Aorta (tissue), 5 donors: ENCODE data around the gene LAG3. TPM values are rescaled to one million over a fixed set of nuclear protein-coding genes. Genes with fewer than 3 reads are reported as not detected.

Source experiments
- ATAC-seq: fragments of 200-7000 bp; cut with Tn5 transposase; one replicate; pipeline ENCODE4 v1.9.1; 2022; ENCODE audit warnings: moderate library complexity; ENCODE audit not compliant: low FRiP score
- DNase-seq, 2 donors: peaks; one replicate each; pipeline ENCODE4 v3.0.0-alpha.2; 2020
- H3K27ac ChIP-seq, 2 donors: one replicate each; pipeline ENCODE4 v1.5.1; 2013; ENCODE audit warnings: low read length in 2 of 2, mild to moderate bottlenecking in 2 of 2, moderate library complexity in 2 of 2, control low read depth in 1 of 2, inconsistent platforms in 1 of 2, low read depth in 1 of 2
- H3K27me3 ChIP-seq, 2 donors: one replicate each; pipeline ENCODE4 v1.6.1; 2013; ENCODE audit warnings: control low read depth in 1 of 2, low read length in 1 of 2, mild to moderate bottlenecking in 1 of 2, moderate library complexity in 1 of 2; ENCODE audit not compliant: insufficient read depth in 2 of 2, control insufficient read depth in 1 of 2
- H3K36me3 ChIP-seq, 2 donors: one replicate each; pipeline ENCODE4 v1.6.1; 2013; ENCODE audit warnings: control low read depth in 1 of 2, low read length in 1 of 2, mild to moderate bottlenecking in 1 of 2; ENCODE audit not compliant: insufficient read depth in 2 of 2, control insufficient read depth in 1 of 2
- H3K4me1 ChIP-seq, 2 donors: one replicate each; pipeline ENCODE4 v1.6.1; 2013; ENCODE audit warnings: low read length in 2 of 2, control low read depth in 1 of 2, mild to moderate bottlenecking in 1 of 2, moderate library complexity in 1 of 2; ENCODE audit not compliant: insufficient read depth in 2 of 2, control insufficient read depth in 1 of 2
- H3K4me3 ChIP-seq, 2 donors: one replicate each; pipeline ENCODE4 v1.5.1; 2013; ENCODE audit warnings: low read length in 2 of 2, control low read depth in 1 of 2, mild to moderate bottlenecking in 1 of 2
- H3K9me3 ChIP-seq: one replicate; pipeline ENCODE4 v1.6.1; 2013; ENCODE audit warnings: mild to moderate bottlenecking, low read length; ENCODE audit not compliant: control insufficient read depth
- WGBS, 2 donors: extraction: QIAGEN DNeasy Blood & Tissue Kit; methylation state at CpG; one replicate each; pipeline ENCODE4 v1.1.7; 2013; 5-methylcytosine and 5-hydroxymethylcytosine counted together
- intact Hi-C, 2 donors: fragments of 100-400 bp; cut with DNase I; formaldehyde crosslinking; loops; one replicate each; pipeline versions ENCODE4 v1.14.2 to v1.15.0; 2022
- long read RNA-seq, 2 donors: library from polyadenylated mRNA; unstranded; transcript quantifications; one replicate each; pipeline ENCODE4 v2.0.0, GENCODE V29; 2020 to 2021
- polyA plus RNA-seq, 2 donors: library from polyadenylated mRNA; stranded (reverse); fragments of 200-250 nt; gene quantifications; one replicate each; pipeline ENCODE4 v1.2.3, GENCODE V29; 2013
- total RNA-seq, 2 donors: library from RNA; stranded (reverse); fragmentation: NEBNext Ultra II Directional; extraction: Animal tissue kit (Norgen Biotek cat#: 25700); gene quantifications; one replicate each; pipeline ENCODE4 v1.2.1, GENCODE V29; 2021
- donor health status: healthy with polysubstance abuse.
- donor health status: Bipolar disorder and iron deficiency.
- donor health status: DM: no; HTN: no; CAD: no.
- donor health status: DM: no; HTN: no; CAD: no.
- donor health status: DM: yes; HTN: yes; CAD: no.

The LAG3 gene
- total RNA-seq (1 to 10 TPM; 1.2 to 1.8 TPM), polyA plus RNA-seq (1 to 10 TPM in 1 of 2 donors, under 1 TPM in 1; 0.25 to 2.4 TPM)
- long read RNA-seq, donor 1, partial matches to known transcripts, result 0 of 1 reads
- long read RNA-seq, donor 1, other reads (novel, unspliced or antisense), result 1 of 1 reads
- long read RNA-seq, donor 2, partial matches to known transcripts, result 0 of 1 reads
- long read RNA-seq, donor 2, other reads (novel, unspliced or antisense), result 0 of 1 reads

GRCh38 chr12:6772331-6772695 is at the start of gene LAG3:
Gene LAG3 (plus strand): TSS chr12:6772520. CDS start chr12:6772853, 333 bp downstream.
- H3K9me3 ChIP-seq, result no peaks in the 10 kb centered on the region
- peaks cover 0 to 5% of the 10 kb centered on the region in 2 donors for H3K36me3 ChIP-seq
- 56 to 58% methylated on average over 10 to 15 of the region's 15 CpGs for WGBS, 2 donors
- H3K27me3 ChIP-seq, result no peaks in the 10 kb centered on the region
- no peak within 1 kb of the TSS for H3K4me3 ChIP-seq
- intact Hi-C loops, result loop anchor here in 1 of 2 donors (10.0 kb wide), 1 partner anchor 158 kb away; no protein-coding TSS in a partner anchor
- peak in 1 of 2 donors; percentile 46 for DNase-seq
- no peak within 1 kb of the TSS for H3K27ac ChIP-seq
- no peak for ATAC-seq
- no peaks in the 10 kb centered on the region for H3K4me1 ChIP-seq

- intact Hi-C loops, result loop anchor here in 1 of 2 donors (5.0 kb wide), 1 partner anchor 36 kb away; the partner anchor contains the start of gene ZNF384
- WGBS, 2 donors, result 87 to 90% methylated on average over 3 of the region's 3 CpGs
- H3K27me3 ChIP-seq, result no peaks in the 10 kb centered on the region
These were observed 49.5 kb upstream of the LAG3 start for GRCh38 chr12:6722863-6723262.

GRCh38 chr12:6723607-6724408 is 48.5 kb upstream of the LAG3 start, which contains the start of gene COPS7A:
Gene COPS7A (plus strand): TSS chr12:6724046. CDS start chr12:6724657, 611 bp downstream.
- intact Hi-C loops, result loop anchor here in 1 of 2 donors (5.0 kb wide), 1 partner anchor 37 kb away; the partner anchor contains the start of gene ZNF384
- peak; percentile 99 for ATAC-seq
- H3K9me3 ChIP-seq, result no peaks in the 10 kb centered on the region
- 0 to 1% methylated on average over 42 to 49 of the region's 49 CpGs for WGBS, 2 donors
- no peaks in the 10 kb centered on the region for H3K27me3 ChIP-seq
- H3K4me1 ChIP-seq, result no peaks in the 10 kb centered on the region
- H3K4me3 ChIP-seq, result peak within 1 kb of the TSS; percentile 53 to 71
- H3K36me3 ChIP-seq, result no peaks in the 10 kb centered on the region
- H3K27ac ChIP-seq, result peak within 1 kb of the TSS in 1 of 2 donors; percentile 79
- DNase-seq, result peak; percentile 99

More at GRCh38 chr12:6722863-6723262, 49.5 kb upstream of the LAG3 start:
- no peaks in the 10 kb centered on the region for H3K4me1 ChIP-seq
- H3K27ac ChIP-seq, result no peak overlapping the region
- no peaks in the 10 kb centered on the region for H3K36me3 ChIP-seq
- no peak overlapping the region for H3K4me3 ChIP-seq
- no peaks in the 10 kb centered on the region for H3K9me3 ChIP-seq
- DNase-seq, result no peak
- ATAC-seq, result no peak

GRCh38 chr12:6724409-6724797 is 47.9 kb upstream of the LAG3 start:
- 9 to 19% methylated on average over 10 of the region's 10 CpGs for WGBS, 2 donors
- DNase-seq (no peak), ATAC-seq (peak; percentile 5)
- Histone ChIP-seq H3K9me3 (no peaks in the 10 kb centered on the region), H3K4me3 (peak overlapping the region; percentile 29 to 37), H3K27ac (no peak overlapping the region), H3K4me1 (no peaks in the 10 kb centered on the region), H3K36me3 (peaks cover 0 to 4% of the 10 kb centered on the region in 2 donors), H3K27me3 (no peaks in the 10 kb centered on the region)
- intact Hi-C loops, result loop anchor here in 1 of 2 donors (5.0 kb wide), 1 partner anchor 37 kb away; the partner anchor contains the start of gene ZNF384

GRCh38 chr12:6725350-6725749 is 47.0 kb upstream of the LAG3 start:
- intact Hi-C loops, result no loop called here
- ATAC-seq, result no peak

GRCh38 chr12:6729186-6729585 is 43.1 kb upstream of the LAG3 start:
- intact Hi-C loops, result no loop called here
- DNase-seq, result no peak
- no peaks in the 10 kb centered on the region for H3K4me1 ChIP-seq
- peaks cover 0 to 10% of the 10 kb centered on the region in 2 donors for H3K36me3 ChIP-seq
- H3K9me3 ChIP-seq, result no peaks in the 10 kb centered on the region
- no peaks in the 10 kb centered on the region for H3K27me3 ChIP-seq
- H3K27ac ChIP-seq, result no peak overlapping the region
- WGBS, 2 donors, result 94 to 95% methylated on average over 18 of the region's 18 CpGs
- H3K4me3 ChIP-seq, result no peak overlapping the region
- ATAC-seq, result no peak

More at GRCh38 chr12:6725350-6725749, 47.0 kb upstream of the LAG3 start:
- H3K27me3 ChIP-seq, result no peaks in the 10 kb centered on the region
- no peak for DNase-seq
- no peak overlapping the region for H3K4me3 ChIP-seq
- no peaks in the 10 kb centered on the region for H3K9me3 ChIP-seq
- WGBS, 2 donors, result 86 to 92% methylated on average over 7 of the region's 7 CpGs
- no peak overlapping the region for H3K27ac ChIP-seq
- H3K4me1 ChIP-seq, result no peaks in the 10 kb centered on the region
- H3K36me3 ChIP-seq, result peaks cover 0 to 6% of the 10 kb centered on the region in 2 donors

GRCh38 chr12:6730169-6730568 is 42.2 kb upstream of the LAG3 start:
- Histone ChIP-seq H3K27ac (no peak overlapping the region), H3K9me3 (no peaks in the 10 kb centered on the region), H3K36me3 (peaks cover 0 to 10% of the 10 kb centered on the region in 2 donors), H3K4me3 (no peak overlapping the region), H3K4me1 (no peaks in the 10 kb centered on the region), H3K27me3 (no peaks in the 10 kb centered on the region)
- ATAC-seq (no peak), DNase-seq (no peak)
- intact Hi-C loops, result loop anchor here in 1 of 2 donors (5.0 kb wide), 1 partner anchor 97 kb away; the partner anchor contains the start of gene P3H3
- 88 to 89% methylated on average over 8 of the region's 8 CpGs for WGBS, 2 donors

GRCh38 chr12:6734506-6735387 is 37.6 kb upstream of the LAG3 start:
- 76 to 82% methylated on average over 10 of the region's 10 CpGs for WGBS, 2 donors
- Histone ChIP-seq H3K4me3 (no peak overlapping the region), H3K36me3 (peaks cover 0 to 6% of the 10 kb centered on the region in 2 donors), H3K4me1 (no peaks in the 10 kb centered on the region), H3K27me3 (no peaks in the 10 kb centered on the region), H3K9me3 (no peaks in the 10 kb centered on the region), H3K27ac (no peak overlapping the region)
- intact Hi-C loops, result loop anchor here (5.0 kb wide), 2 partner anchors 43 to 93 kb away; partner anchors contain the start of gene P3H3 (in 1 of the 2)
- ATAC-seq (no peak), DNase-seq (no peak)
